ENCODE measurements around the gene IL1RAPL2. TPM values are rescaled to one million over a fixed set of nuclear protein-coding genes. Genes with fewer than 3 reads are reported as not detected.

Gene IL1RAPL2
- total and polyA plus RNA-seq, 2 of the 8 experiments (the other 6 are each of a cell fraction or from before 2014, with no cell fraction given), result 0.20 to 1.3 TPM

DNA sequence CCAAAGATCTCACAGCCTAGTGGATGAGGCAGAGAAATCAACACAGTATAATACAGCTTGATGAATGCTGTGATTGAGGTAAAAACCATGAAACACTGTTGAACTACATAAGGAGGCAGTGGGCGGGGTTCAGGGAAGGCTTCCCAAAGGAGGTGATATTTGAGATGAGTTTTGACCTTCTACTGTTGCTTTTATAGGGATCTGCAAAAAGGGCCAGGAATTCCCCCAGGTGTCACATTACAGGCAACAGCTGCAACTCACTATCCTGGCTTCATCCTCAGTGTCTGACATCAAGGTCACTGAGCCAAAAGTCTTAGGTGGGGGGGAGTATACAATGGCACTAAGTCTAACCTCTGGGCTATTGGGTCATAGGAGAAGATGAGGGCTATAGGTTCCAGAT lies 1070.7 kb downstream of the IL1RAPL2 start:
- H3K4me1 ChIP-seq (replicated peaks in 1 of 4; ENCODE audit: control insufficient read depth in 3 of 4, insufficient read depth in 4 of 4, low read length in 3 of 4), result peaks cover 0 to 7% (median 3%) of the 10 kb centered on the region in 4 experiments; a peak in 2 of 7 replicates
- no peak overlapping the region for H3K14ac ChIP-seq (ENCODE audit: insufficient read length)
- H2BK15ac ChIP-seq (ENCODE audit: low read length), result no peak overlapping the region
- FAIRE-seq (peak; percentile 86), DNase-seq (ENCODE audit: low read depth in 1 of 2, low spot score in 2 of 2) (no peak)
- no peak overlapping the region for H3K23ac ChIP-seq (ENCODE audit: insufficient read length)
- H4K8ac ChIP-seq (ENCODE audit: extremely low read depth, insufficient read depth, low read length), result no peak overlapping the region
- H2BK5ac ChIP-seq (ENCODE audit: low read depth, low read length), result peak overlapping the region; percentile 47; the same call in 1 of the 2 replicates
- no peaks in the 10 kb centered on the region for H3K23me2 ChIP-seq (ENCODE audit: low read depth, low read length)
- peak overlapping the region; percentile 72 for H4K5ac ChIP-seq (ENCODE audit: insufficient read length, low read depth, low read length)
- TF ChIP-seq SIX5 (IDR thresholded peaks at IDR 0.05; ENCODE audit: low read depth, low read length) (peak; percentile 26; the same call in 1 of the 2 replicates), EP300 (IDR thresholded peaks at IDR 0.05; ENCODE audit: borderline replicate concordance in 1 of 2, low read depth in 2 of 2, low read length in 2 of 2) (no peak)
- H3K36me3 ChIP-seq (ENCODE audit: control insufficient read depth in 2 of 4, insufficient read depth in 4 of 4, low read length in 3 of 4), result no peaks in the 10 kb centered on the region
- H2BK20ac ChIP-seq (ENCODE audit: low read length), result no peak overlapping the region
- peak overlapping the region; percentile 25 to 47; a peak in 3 of 4 replicates for H3K4me2 ChIP-seq (ENCODE audit: insufficient read depth in 1 of 2, low read depth in 2 of 2, low read length in 2 of 2)
- WGBS, 2 experiments (ENCODE audit: extremely low coverage in 1 of 2, insufficient coverage in 1 of 2, insufficient read length in 1 of 2, insufficient replicate concordance in 2 of 2, low coverage in 1 of 2, low lambda C conversion rate in 2 of 2, missing lambda C conversion rate in 1 of 2), result 50% methylated on average over 1 of the region's 1 CpG; no CpG with 5 or more reads in 1 of the 2 experiments
- H3K4ac ChIP-seq (replicated peaks; ENCODE audit: insufficient read length, low read depth, low read length), result no peak overlapping the region
- no peak overlapping the region for H3K27ac ChIP-seq (ENCODE audit: low read depth, low read length)
- no peaks in the 10 kb centered on the region for H4K20me1 ChIP-seq (replicated peaks in 1 of 2; ENCODE audit: control insufficient read depth in 1 of 2, insufficient read depth in 2 of 2, low read length in 2 of 2)
- H2BK120ac ChIP-seq (replicated peaks; ENCODE audit: low read depth, low read length), result peak overlapping the region; percentile 44
- H3K4me3 ChIP-seq (ENCODE audit: extremely low read depth in 1 of 4, insufficient read depth in 2 of 4, low read depth in 3 of 4, low read length in 4 of 4), result no peak overlapping the region
- ChIA-PET CTCF (ENCODE audit: partially characterized antibody) (no interaction called here), POLR2A (ENCODE audit: partially characterized antibody) (interaction anchor here (0.6 to 0.8 kb wide), 2 partner anchors 15 to 187 kb away, joined by 3 to 4 read pairs; no protein-coding TSS in a partner anchor)
- no peak overlapping the region for H4K91ac ChIP-seq (replicated peaks; ENCODE audit: insufficient read length, low read length)
- H3K79me1 ChIP-seq (ENCODE audit: low read depth, low read length), result no peaks in the 10 kb centered on the region
- no peak overlapping the region for H3K18ac ChIP-seq (ENCODE audit: extremely low read depth, low read length)
- no peak overlapping the region for H2AK5ac ChIP-seq (ENCODE audit: low read depth, low read length)
- H2BK12ac ChIP-seq (ENCODE audit: low read depth, low read length), result peak overlapping the region; percentile 60; the same call in 1 of the 2 replicates
- no peak overlapping the region for H3K56ac ChIP-seq (replicated peaks; ENCODE audit: insufficient read length, low read depth, low read length)
- no peak overlapping the region for H2AFZ ChIP-seq (ENCODE audit: low read length)
- H3K79me2 ChIP-seq (ENCODE audit: control insufficient read depth in 1 of 2, insufficient read depth in 2 of 2, low read length in 2 of 2), result no peaks in the 10 kb centered on the region
- no peaks in the 10 kb centered on the region for H3K27me3 ChIP-seq (replicated peaks in 1 of 4; ENCODE audit: control insufficient read depth in 3 of 4, extremely low read depth in 1 of 4, insufficient read depth in 3 of 4, low read length in 3 of 4)
- H3K9me3 ChIP-seq (ENCODE audit: insufficient read depth in 2 of 2, low read depth in 1 of 2, low read length in 1 of 2), result no peaks in the 10 kb centered on the region
- H3K9ac ChIP-seq (replicated peaks in 1 of 4; ENCODE audit: extremely low read depth in 1 of 4, low read depth in 3 of 4, low read length in 3 of 4), result no peak overlapping the region

Data from H1 (cell line).